ENCODE measurements around the gene LAMB4. TPM values are rescaled to one million over a fixed set of nuclear protein-coding genes. Genes with fewer than 3 reads are reported as not detected.

LAMB4 gene
- polyA plus RNA-seq, 2 of the 4 experiments (the other 2 are of a cell fraction) = 0.13 to 0.19 TPM

DNA sequence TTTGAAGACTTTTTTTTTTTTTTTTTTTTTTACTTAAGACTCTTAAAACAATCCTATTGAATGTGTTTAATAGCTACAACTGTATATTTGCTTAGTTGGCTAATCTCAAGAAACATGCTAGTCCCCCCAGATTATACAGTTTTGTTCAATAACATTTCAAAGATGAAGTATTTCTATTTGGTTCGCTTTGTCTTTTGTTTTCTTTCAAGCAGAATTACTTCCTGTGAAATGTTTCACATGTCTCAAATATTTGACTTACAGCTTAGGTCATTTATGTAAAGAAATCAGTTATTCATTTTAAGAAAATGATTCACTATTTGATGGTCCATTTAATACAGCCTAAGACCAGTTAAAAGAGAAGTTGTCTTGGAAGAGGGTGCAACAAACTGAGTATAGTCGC, 114.4 kb downstream of the LAMB4 start (continued):
- TF ChIP-seq ZFP36 (IDR thresholded peaks at IDR 0.05; ENCODE audit: borderline replicate concordance, partially characterized antibody) (no peak), FOSB (CRISPR knock-in tag; IDR thresholded peaks at IDR 0.05) (no peak), RARB (CRISPR knock-in tag; IDR thresholded peaks at IDR 0.05) (no peak), EHMT2 (IDR thresholded peaks at IDR 0.05; ENCODE audit: low read depth) (no peak), MAZ (IDR thresholded peaks at IDR 0.05; ENCODE audit: borderline replicate concordance, low read depth, low read length) (no peak), HOXB5 (CRISPR knock-in tag; IDR thresholded peaks at IDR 0.05) (no peak), NFE2L2 (conservative IDR thresholded peaks at IDR 0.05; ENCODE audit: low read length) (no peak), EP300 (IDR thresholded peaks at IDR 0.05) (peak in 1 of 2 experiments; percentile 40; a peak in 1 of 5 replicates), EHF (CRISPR knock-in tag; IDR thresholded peaks at IDR 0.05) (no peak), MAFK (IDR thresholded peaks at IDR 0.05; ENCODE audit: partially characterized antibody) (peak; percentile 78), CTCF (IDR thresholded peaks at IDR 0.05) (no peak), RFX5 (IDR thresholded peaks at IDR 0.05) (no peak), BHLHE40 (IDR thresholded peaks at IDR 0.05; ENCODE audit: low read depth, low read length) (no peak), CBX8 (IDR thresholded peaks at IDR 0.05) (no peak), CHD4 (IDR thresholded peaks at IDR 0.05; ENCODE audit: borderline replicate concordance) (no peak), RNF2 (IDR thresholded peaks at IDR 0.05; ENCODE audit: borderline replicate concordance, low read depth) (no peak), NR3C1 (IDR thresholded peaks at IDR 0.05) (no peak), RCOR1 (IDR thresholded peaks at IDR 0.05; ENCODE audit: low read depth, low read length) (no peak), POLR2A (IDR thresholded peaks at IDR 0.05; ENCODE audit: low read length) (no peak), CHD2 (IDR thresholded peaks at IDR 0.05; ENCODE audit: low read length, partially characterized antibody) (no peak), ZNF302 (CRISPR knock-in tag; IDR thresholded peaks at IDR 0.05) (no peak), PBX3 (IDR thresholded peaks at IDR 0.05) (no peak), ESRRA (IDR thresholded peaks at IDR 0.05; ENCODE audit: borderline replicate concordance, low read length) (no peak), CEBPB (IDR thresholded peaks at IDR 0.05) (peak; percentile 4 to 39; a peak in 1 of 4 replicates)
- TF ChIP-seq, protein P1, sequence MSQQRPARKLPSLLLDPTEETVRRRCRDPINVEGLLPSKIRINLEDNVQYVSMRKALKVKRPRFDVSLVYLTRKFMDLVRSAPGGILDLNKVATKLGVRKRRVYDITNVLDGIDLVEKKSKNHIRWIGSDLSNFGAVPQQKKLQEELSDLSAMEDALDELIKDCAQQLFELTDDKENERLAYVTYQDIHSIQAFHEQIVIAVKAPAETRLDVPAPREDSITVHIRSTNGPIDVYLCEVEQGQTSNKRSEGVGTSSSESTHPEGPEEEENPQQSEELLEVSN (IDR thresholded peaks at IDR 0.05; ENCODE audit: borderline replicate concordance, low read depth) = no peak

- ChIA-PET CTCF (interaction anchor here (1.1 to 5.3 kb wide), 7 partner anchors 10 to 132 kb away, joined by 3 to 43 read pairs (median 7); partner anchors contain the start of gene LAMB1), POLR2A (interaction anchor here (0.6 to 4.5 kb wide), 5 partner anchors 12 to 80 kb away, joined by 3 to 29 read pairs (median 6); partner anchors contain the start of gene LAMB1)
- ATAC-seq (peak; percentile 77 to 82), DNase-seq (ENCODE audit: low read depth in 1 of 2, low spot score in 1 of 2) (peak; percentile 85 to 91), FAIRE-seq (peak; percentile 56)
- H3K4me3 ChIP-seq = peak overlapping the region; percentile 21; the same call in 2 of the 3 replicates
- no peaks in the 10 kb centered on the region for H3K9me3 ChIP-seq
- WGBS (ENCODE audit: missing lambda C conversion rate) = 5% methylated on average over 6 of the region's 6 CpGs
- H3K27ac ChIP-seq = peak overlapping the region; percentile 90 to 92
- peak overlapping the region; percentile 74 for H3K4me2 ChIP-seq
- peaks cover 78% of the 10 kb centered on the region for H3K4me1 ChIP-seq
- TF ChIP-seq RNF2 (IDR thresholded peaks at IDR 0.05; ENCODE audit: borderline replicate concordance, low read depth) = no peak
- TF ChIP-seq EHMT2 (IDR thresholded peaks at IDR 0.05; ENCODE audit: low read depth) = no peak
- TF ChIP-seq MAZ (IDR thresholded peaks at IDR 0.05; ENCODE audit: borderline replicate concordance, low read depth, low read length) = no peak
- TF ChIP-seq HES2 (IDR thresholded peaks at IDR 0.05) = no peak
- no peak for TF ChIP-seq HMGXB4 (CRISPR knock-in tag; IDR thresholded peaks at IDR 0.05; ENCODE audit: borderline replicate concordance)
- TF ChIP-seq SMC3 (IDR thresholded peaks at IDR 0.05) = no peak
- no peak; the same call in 1 of the 2 replicates for TF ChIP-seq FOXS1 (CRISPR knock-in tag; IDR thresholded peaks at IDR 0.05)
- no peak; a peak in 1 of 5 replicates for TF ChIP-seq RAD21 (conservative IDR thresholded peaks at IDR 0.05 in 1 of 2, IDR thresholded peaks at IDR 0.05 in 1 of 2)
- no peak; the same call in 1 of the 2 replicates for TF ChIP-seq KDM1A (IDR thresholded peaks at IDR 0.05; ENCODE audit: low read depth)
- TF ChIP-seq HOXB13 (CRISPR knock-in tag; IDR thresholded peaks at IDR 0.05; ENCODE audit: low read depth) = no peak
- no peak for TF ChIP-seq NFE2L2 (conservative IDR thresholded peaks at IDR 0.05; ENCODE audit: low read length)
- TF ChIP-seq CHD4 (IDR thresholded peaks at IDR 0.05; ENCODE audit: borderline replicate concordance) = 0 out of 2 replicates have a peak, but pooled peaks have one; percentile 89
- no peak for TF ChIP-seq ZSCAN20 (CRISPR knock-in tag; IDR thresholded peaks at IDR 0.05)
- peak; percentile 44 to 85; a peak in 3 of 4 replicates for TF ChIP-seq CEBPB (IDR thresholded peaks at IDR 0.05)
These were observed 115.1 kb downstream of the LAMB4 start for GRCh38 chr7:108014747-108015682.

Data from A549 (cell line).